ENCODE data around the gene MS4A1.

- no peak for TF ChIP-seq CTCF (IDR thresholded peaks at IDR 0.05; ENCODE audit: control extremely low read depth in 1 of 3, insufficient read depth in 1 of 3, low read depth in 1 of 3, low read length in 3 of 3)
- TF ChIP-seq POLR2AphosphoS5 (IDR thresholded peaks at IDR 0.05; ENCODE audit: low read depth, low read length) = no peak
- no peak for TF ChIP-seq BCL11A (IDR thresholded peaks at IDR 0.05; ENCODE audit: low read depth in 2 of 2, low read length in 2 of 2)
- TF ChIP-seq CBX5 (IDR thresholded peaks at IDR 0.05; ENCODE audit: low read depth, low read length) = no peak
- TF ChIP-seq MAX (IDR thresholded peaks at IDR 0.05) = no peak
- no peak for TF ChIP-seq TBP (IDR thresholded peaks at IDR 0.05; ENCODE audit: low read depth, low read length)
- TF ChIP-seq EZH2 (IDR thresholded peaks at IDR 0.05; ENCODE audit: low read depth, low read length, severe bottlenecking) = no peak
- no peak for TF ChIP-seq CEBPB (IDR thresholded peaks at IDR 0.05; ENCODE audit: low read depth, low read length)
- TF ChIP-seq TEAD4 (IDR thresholded peaks at IDR 0.05; ENCODE audit: low read depth, low read length) = no peak
Observed at GRCh38 chr11:60428517-60428916, 27.1 kb upstream of the MS4A1 start.

Measured in H1 (cell line).